Small intestine (tissue), 7 donors: Measurements from ENCODE around the gene ITGB1BP1. TPM values are rescaled to one million over a fixed set of nuclear protein-coding genes. Genes with fewer than 3 reads are reported as not detected.

ENCODE experiments used
- DNase-seq, 2 donors: peaks; one replicate each; pipeline versions ENCODE4 v3.0.0 to v3.0.0-alpha.2; 2013
- FAIRE-seq: peaks from 2 replicates; lab custom pipeline; 2012; peaks lifted over from hg19 to GRCh38; lab: Jason Lieb, UNC
- H3K27ac ChIP-seq, 3 donors: one replicate each; pipeline ENCODE4 v1.5.1; 2013; ENCODE audit warnings: low read length in 2 of 3, mild to moderate bottlenecking in 2 of 3, control low read depth in 1 of 3, inconsistent platforms in 1 of 3, low read depth in 1 of 3, moderate library complexity in 1 of 3
- H3K27me3 ChIP-seq, 3 donors: one replicate each; pipeline ENCODE4 v1.6.1; 2013; ENCODE audit warnings: low read length in 3 of 3, inconsistent platforms in 1 of 3; ENCODE audit not compliant: control insufficient read depth in 3 of 3, insufficient read depth in 3 of 3
- H3K36me3 ChIP-seq, 3 donors: one replicate each; pipeline ENCODE4 v1.6.1; 2013; ENCODE audit warnings: low read length in 3 of 3, inconsistent platforms in 1 of 3, low read depth in 1 of 3, mild to moderate bottlenecking in 1 of 3, moderate library complexity in 1 of 3; ENCODE audit not compliant: control insufficient read depth in 3 of 3, insufficient read depth in 2 of 3
- H3K4me1 ChIP-seq, 3 donors: one replicate each; pipeline ENCODE4 v1.6.1; 2013; ENCODE audit warnings: low read length in 2 of 3, inconsistent platforms in 1 of 3, low read depth in 1 of 3, mild to moderate bottlenecking in 1 of 3, moderate library complexity in 1 of 3; ENCODE audit not compliant: control insufficient read depth in 3 of 3, insufficient read depth in 2 of 3
- H3K4me3 ChIP-seq, 3 donors: one replicate each; pipeline ENCODE4 v1.5.1; 2013; ENCODE audit warnings: low read length in 3 of 3, control low read depth in 1 of 3, inconsistent platforms in 1 of 3, low read depth in 1 of 3, mild to moderate bottlenecking in 1 of 3, moderate library complexity in 1 of 3
- H3K9me3 ChIP-seq, 2 donors: one replicate each; pipeline ENCODE4 v1.6.1; 2013; ENCODE audit warnings: low read depth in 1 of 2, low read length in 1 of 2; ENCODE audit not compliant: control insufficient read depth in 2 of 2, insufficient read depth in 1 of 2
- WGBS, 3 donors: extraction: QIAGEN DNeasy Blood & Tissue Kit; methylation state at CpG; one replicate each; pipeline ENCODE4 v1.1.7; 2013; 5-methylcytosine and 5-hydroxymethylcytosine counted together
- polyA plus RNA-seq, 4 donors: library from polyadenylated mRNA; stranded (reverse) in 3 of 4; unstranded in 1 of 4; fragments of 200-250 nt in 3 of 4; fragments of 120-200 nt in 1 of 4; gene quantifications; one replicate each; pipeline versions ENCODE4 v1.2.1 to v1.2.3, GENCODE V29; 2013
- donor health status: healthy with polysubstance abuse.
- donor health status: control.
- donor health status: control.
- donor health status: Bipolar disorder and iron deficiency.
- donor health status: healthy.

The ITGB1BP1 gene
- polyA plus RNA-seq, 4 donors = 30.6 to 50.8 (median 35.2) TPM

DNA sequence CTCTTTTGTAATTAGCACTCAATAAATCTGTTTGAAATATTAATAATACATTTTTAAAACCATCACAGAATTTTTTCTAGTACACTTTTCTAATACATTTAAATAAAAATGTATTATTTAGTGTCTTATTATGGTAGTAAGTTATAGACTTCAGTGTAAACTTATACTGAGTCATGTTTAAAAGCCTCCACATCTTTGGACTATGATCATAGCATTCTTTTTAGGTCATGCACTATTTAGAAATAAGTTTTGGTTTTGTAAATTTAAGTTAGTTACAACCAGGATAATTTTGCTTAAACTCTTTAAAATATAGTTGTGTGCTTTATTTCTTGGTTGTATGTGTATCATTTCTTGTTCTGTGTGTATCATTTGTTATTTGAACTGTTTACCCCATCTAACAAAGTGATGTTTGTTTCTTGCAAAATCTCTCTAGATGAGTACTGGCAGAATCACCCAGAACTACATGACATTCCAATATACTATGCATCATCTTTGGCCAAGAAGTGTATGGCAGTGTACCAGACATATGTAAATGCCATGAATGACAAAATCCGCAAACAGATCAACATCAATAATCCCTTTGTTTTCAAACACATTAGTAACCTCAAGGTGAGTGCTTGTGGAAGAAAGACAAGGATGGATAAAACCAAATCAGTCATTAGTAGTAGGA, 16.9 kb upstream of the ITGB1BP1 start:
- Histone ChIP-seq H3K36me3 (peaks cover 7 to 47% (median 11%) of the 10 kb centered on the region in 3 donors), H3K27ac (no peak overlapping the region)

DNA sequence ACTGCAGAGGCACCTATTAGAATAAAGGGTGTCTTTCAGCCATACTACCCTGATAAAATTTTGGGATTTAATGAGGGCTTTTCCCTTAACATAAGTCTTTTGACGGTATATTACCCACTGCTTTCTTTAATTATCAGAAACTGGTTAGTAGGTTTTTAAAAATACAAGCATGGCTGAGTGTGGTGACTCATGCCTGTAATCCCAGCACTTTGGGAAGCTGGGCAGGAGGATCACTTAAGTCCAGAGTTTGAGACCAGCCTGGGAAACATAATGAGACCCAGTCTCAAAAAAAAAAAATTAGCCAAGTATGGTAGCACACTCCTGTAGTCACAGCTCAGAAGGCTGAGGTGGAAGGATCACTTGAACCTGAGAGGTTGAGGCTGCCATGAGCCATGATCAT, 16.2 kb upstream of the ITGB1BP1 start:
- Histone ChIP-seq H3K4me1 (no peaks in the 10 kb centered on the region), H3K36me3 (peaks cover 7 to 45% (median 11%) of the 10 kb centered on the region in 3 donors), H3K4me3 (no peak overlapping the region), H3K27me3 (no peaks in the 10 kb centered on the region), H3K27ac (peak overlapping the region in 1 of 3 donors; percentile 54), H3K9me3 (no peaks in the 10 kb centered on the region)
- no peak for FAIRE-seq
- 93 to 100% (median 97%) methylated on average over 1 of the region's 1 CpG for WGBS, 3 donors
- no peak for DNase-seq

More for the DNA sequence above, 16.9 kb upstream of the ITGB1BP1 start:
- H3K4me1 ChIP-seq = no peaks in the 10 kb centered on the region
- H3K4me3 ChIP-seq = no peak overlapping the region
- 83 to 100% (median 100%) methylated on average over 1 of the region's 1 CpG for WGBS, 3 donors
- H3K9me3 ChIP-seq = no peaks in the 10 kb centered on the region
- no peak for DNase-seq
- no peak for FAIRE-seq
- H3K27me3 ChIP-seq = no peaks in the 10 kb centered on the region

DNA sequence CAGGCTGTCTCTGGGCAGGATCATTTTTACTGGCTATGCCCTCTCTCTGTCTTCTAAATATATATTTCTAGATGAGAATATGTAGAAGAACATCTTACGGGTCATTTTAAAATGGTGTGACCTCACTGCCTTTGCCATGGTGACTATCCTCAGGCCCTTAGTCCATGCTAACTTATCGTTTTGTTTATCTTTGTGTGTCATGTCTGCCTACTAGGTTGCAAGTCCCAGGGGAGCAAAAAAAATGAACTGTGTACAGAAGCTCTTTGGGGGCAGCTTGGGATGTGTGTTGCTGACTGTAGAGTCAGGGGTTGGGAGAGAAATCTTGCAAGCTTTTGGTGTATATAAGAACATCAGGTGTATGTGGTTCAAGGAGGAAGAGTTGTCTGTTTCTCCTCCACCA, 11.2 kb upstream of the ITGB1BP1 start:
- H3K4me1 ChIP-seq = no peaks in the 10 kb centered on the region

DNA sequence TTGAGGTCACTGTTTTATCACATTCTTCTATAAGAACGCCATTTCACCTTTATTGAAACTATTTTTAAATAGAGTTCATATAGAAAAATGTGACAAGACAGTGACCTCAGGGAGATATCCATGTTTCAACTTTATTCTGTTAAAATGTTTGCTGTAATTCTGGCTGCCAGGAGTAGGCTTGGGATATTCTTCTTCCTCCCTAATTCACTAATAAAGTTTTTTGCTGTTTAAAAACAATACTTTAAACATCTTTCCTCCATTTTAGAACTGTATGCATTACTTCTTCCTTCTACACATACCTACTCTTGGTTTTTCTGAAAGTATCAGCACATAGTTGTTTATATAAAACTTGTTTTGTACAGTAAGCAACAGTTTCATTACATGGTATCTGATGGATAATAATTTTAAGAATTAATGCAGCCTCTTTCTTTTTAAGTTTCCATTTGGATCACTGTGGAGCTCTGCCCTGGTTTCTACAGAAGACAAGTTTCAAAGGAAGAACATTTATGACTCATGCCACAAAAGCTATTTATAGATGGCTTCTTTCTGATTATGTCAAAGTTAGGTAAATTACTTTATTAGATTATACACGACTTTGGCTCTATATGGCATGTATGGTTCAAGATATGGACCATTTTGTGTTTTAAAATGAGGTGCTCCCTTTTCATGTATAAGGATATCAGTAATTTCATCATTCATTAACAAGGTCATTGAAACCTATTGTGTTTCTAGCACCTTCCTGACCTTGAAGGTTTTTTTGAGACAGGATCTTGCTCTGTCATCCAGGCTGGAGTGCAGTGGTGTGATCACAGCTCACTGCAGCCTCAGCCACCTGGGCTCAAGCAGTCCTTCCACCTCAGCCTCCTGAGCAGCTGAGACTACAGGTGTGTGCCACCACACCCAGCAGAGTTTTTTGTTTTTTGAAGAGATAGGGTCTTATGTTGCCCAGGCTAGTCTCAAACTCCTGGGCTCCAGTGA, 7.3 kb upstream of the ITGB1BP1 start:
- 49 to 63% (median 54%) methylated on average over 2 of the region's 2 CpGs for WGBS, 3 donors
- Histone ChIP-seq H3K36me3 (peaks cover 16 to 29% (median 18%) of the 10 kb centered on the region in 3 donors), H3K9me3 (no peaks in the 10 kb centered on the region), H3K27ac (peak overlapping the region in 1 of 3 donors; percentile 20), H3K4me3 (no peak overlapping the region), H3K4me1 (no peaks in the 10 kb centered on the region), H3K27me3 (no peaks in the 10 kb centered on the region)
- FAIRE-seq (no peak), DNase-seq (no peak)

More for the DNA sequence above, 11.2 kb upstream of the ITGB1BP1 start:
- H3K27ac ChIP-seq = no peak overlapping the region
- DNase-seq (no peak), FAIRE-seq (no peak)
- no peak overlapping the region for H3K4me3 ChIP-seq
- H3K9me3 ChIP-seq = no peaks in the 10 kb centered on the region
- no peaks in the 10 kb centered on the region for H3K27me3 ChIP-seq
- H3K36me3 ChIP-seq = peaks cover 14 to 46% (median 22%) of the 10 kb centered on the region in 3 donors
- 74 to 84% (median 81%) methylated on average over 2 of the region's 2 CpGs for WGBS, 3 donors

DNA sequence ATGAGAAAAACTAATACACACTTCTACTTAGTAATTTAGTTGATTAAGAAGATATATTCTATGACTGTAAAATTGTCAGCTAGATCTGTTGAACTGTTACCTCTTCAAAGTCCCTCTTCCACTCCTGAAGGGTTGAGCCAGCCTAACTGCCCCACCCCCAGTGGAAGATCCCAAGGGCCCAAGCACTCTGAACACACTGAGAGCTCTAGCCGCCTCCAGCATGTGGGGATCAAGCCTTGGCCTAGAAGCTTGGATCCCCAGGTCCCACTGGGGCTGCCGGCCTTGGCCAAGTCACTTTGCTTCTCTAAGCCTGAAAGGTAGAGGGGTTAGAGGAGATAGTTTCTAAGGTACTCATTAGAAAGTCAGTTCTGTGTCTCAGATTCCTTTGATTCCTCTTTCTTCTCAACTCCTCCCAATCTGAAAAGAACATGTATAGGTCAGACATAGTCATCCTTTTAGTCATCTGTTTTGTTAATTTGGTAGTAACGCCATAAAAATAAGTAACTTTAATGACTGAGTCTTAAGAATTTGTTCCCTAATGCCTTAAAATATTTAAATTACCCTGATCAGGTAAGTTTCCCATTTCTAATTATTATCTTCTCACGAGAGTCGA, 5.7 kb upstream of the ITGB1BP1 start:
- DNase-seq = no peak
- WGBS, 3 donors = 77 to 88% (median 83%) methylated on average over 5 of the region's 5 CpGs
- Histone ChIP-seq H3K36me3 (peaks cover 12 to 22% (median 16%) of the 10 kb centered on the region in 3 donors), H3K27me3 (no peaks in the 10 kb centered on the region), H3K9me3 (no peaks in the 10 kb centered on the region), H3K4me1 (peaks cover 4 to 13% (median 8%) of the 10 kb centered on the region in 3 donors), H3K4me3 (no peak overlapping the region), H3K27ac (no peak overlapping the region)
- no peak for FAIRE-seq

DNA sequence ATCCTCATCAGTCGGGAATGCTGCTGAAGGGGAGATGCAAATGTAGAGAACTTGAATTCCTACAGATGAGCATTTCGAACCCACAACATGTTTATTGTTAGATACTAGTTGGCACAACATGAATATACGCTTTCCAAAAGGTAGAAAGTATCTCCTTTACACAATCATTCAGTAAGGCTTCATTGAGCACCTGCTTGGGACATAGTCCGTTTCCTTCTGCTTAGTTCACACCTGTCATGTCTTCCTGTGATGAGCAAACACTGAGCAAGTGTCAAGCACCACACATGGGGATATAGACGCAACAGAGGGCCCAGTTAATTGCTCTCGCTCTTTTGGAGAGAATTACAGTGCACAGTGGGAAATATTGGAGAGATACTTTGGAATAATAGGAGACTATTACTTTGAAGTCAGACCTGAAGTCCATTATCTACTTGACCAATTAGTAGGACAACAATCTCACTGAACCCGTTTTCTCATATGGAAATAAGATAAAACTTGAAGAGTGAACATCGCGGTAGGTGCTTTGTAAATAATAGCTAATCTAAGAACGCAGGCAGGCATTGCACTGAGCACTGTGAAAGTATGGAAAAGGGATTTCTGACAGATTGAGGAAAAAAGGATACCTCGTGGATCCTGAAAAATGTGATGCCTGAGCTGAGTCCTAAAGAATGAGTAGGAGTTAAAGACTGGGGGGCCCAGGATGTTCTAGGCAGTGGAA, 1.3 kb upstream of the ITGB1BP1 start:
- Histone ChIP-seq H3K9me3 (no peaks in the 10 kb centered on the region), H3K27me3 (no peaks in the 10 kb centered on the region)
- DNase-seq = peak; percentile 33 to 35

DNA sequence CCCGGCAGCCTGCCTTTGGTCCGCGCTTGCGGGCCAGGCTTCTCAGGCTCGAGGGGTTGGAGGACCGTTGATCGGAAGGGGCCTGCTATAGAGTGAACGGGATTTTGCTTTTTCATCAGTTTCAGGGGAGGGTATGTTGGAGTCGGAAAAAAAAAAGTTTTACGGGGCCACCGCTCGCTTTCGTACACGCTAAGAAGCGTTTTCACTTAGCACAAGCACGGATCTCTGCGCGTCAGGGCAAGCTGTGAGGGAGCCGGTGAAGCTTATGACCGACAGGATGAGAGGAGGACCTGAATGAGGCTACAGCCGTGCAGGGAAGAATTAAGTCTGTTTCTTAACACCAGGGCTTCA, 569 bp upstream of the ITGB1BP1 start:
- no peaks in the 10 kb centered on the region for H3K27me3 ChIP-seq
- peak overlapping the region; percentile 87 to 98 (median 88) for H3K4me3 ChIP-seq
- no peaks in the 10 kb centered on the region for H3K9me3 ChIP-seq
- WGBS, 3 donors = 0 to 1% (median 0%) methylated on average over 21 of the region's 21 CpGs
- peak overlapping the region; percentile 87 to 96 (median 91) for H3K27ac ChIP-seq
- DNase-seq (no peak), FAIRE-seq (no peak)
- peaks cover 0 to 3% (median under 1%) of the 10 kb centered on the region in 3 donors for H3K36me3 ChIP-seq
- peaks cover 4 to 20% (median 12%) of the 10 kb centered on the region in 3 donors for H3K4me1 ChIP-seq

More for the DNA sequence above, 1.3 kb upstream of the ITGB1BP1 start:
- H3K4me1 ChIP-seq = peaks cover 4 to 20% (median 12%) of the 10 kb centered on the region in 3 donors
- peak overlapping the region in 2 of 3 donors; percentile 91 to 96 for H3K27ac ChIP-seq
- no peak for FAIRE-seq
- H3K4me3 ChIP-seq = peak overlapping the region; percentile 87 to 98 (median 88)
- H3K36me3 ChIP-seq = peaks cover 0 to 4% (median 4%) of the 10 kb centered on the region in 3 donors
- 19 to 54% (median 36%) methylated on average over 11 of the region's 11 CpGs for WGBS, 3 donors
